PFSK-1 (cell line): Measurements from ENCODE around the gene GSG1L.

ENCODE experiments used
- POLR2AphosphoS5 ChIP-seq: IDR thresholded peaks from 2 replicates; pipeline ENCODE4 v1.6.1; 2012; ENCODE audit warnings: low read depth, mild to moderate bottlenecking, control low read depth, low read length, moderate library complexity
- REST ChIP-seq, 2 experiments: IDR thresholded peaks; 2 replicates each; pipeline versions ENCODE4 v1.6.1 to v1.8.0; 2011 to 2012; ENCODE audit warnings: low read depth in 2 of 2, low read length in 2 of 2, control low read depth in 1 of 2, inconsistent platforms in 1 of 2, mild to moderate bottlenecking in 1 of 2, moderate library complexity in 1 of 2; ENCODE audit not compliant: insufficient read depth in 1 of 2
- SIN3A ChIP-seq: IDR thresholded peaks from 2 replicates; pipeline ENCODE4 v1.6.1; 2012; ENCODE audit warnings: mild to moderate bottlenecking, low read length, moderate library complexity, borderline replicate concordance; ENCODE audit not compliant: insufficient read depth
- TAF1 ChIP-seq: IDR thresholded peaks from 2 replicates; pipeline ENCODE4 v1.6.1; 2012; ENCODE audit warnings: low read length, control low read depth, borderline replicate concordance; ENCODE audit not compliant: insufficient read depth

- TF ChIP-seq TAF1 (no peak), POLR2AphosphoS5 (no peak), REST (IDR thresholded peaks at IDR 0.05; ENCODE audit: insufficient read depth in 1 of 2, low read depth in 2 of 2, low read length in 2 of 2) (no peak), SIN3A (no peak)
Measured at GRCh38 chr16:27749946-27750345, 313.6 kb downstream of the GSG1L start.
